Stimulated activated CD8-positive, alpha-beta memory T cell treated with anti-CD3 and anti-CD28 coated beads, Interleukin-7, amount 100 ng/mL, for 4 hours (primary cell): ENCODE results near the gene UGT1A4.

Experiments used
- DNase-seq, 2 donors: peaks; one replicate each; pipeline ENCODE4 v3.0.0-alpha.2; 2020; ENCODE audit warnings: low read depth in 2 of 2

The UGT1A4 gene

DNA sequence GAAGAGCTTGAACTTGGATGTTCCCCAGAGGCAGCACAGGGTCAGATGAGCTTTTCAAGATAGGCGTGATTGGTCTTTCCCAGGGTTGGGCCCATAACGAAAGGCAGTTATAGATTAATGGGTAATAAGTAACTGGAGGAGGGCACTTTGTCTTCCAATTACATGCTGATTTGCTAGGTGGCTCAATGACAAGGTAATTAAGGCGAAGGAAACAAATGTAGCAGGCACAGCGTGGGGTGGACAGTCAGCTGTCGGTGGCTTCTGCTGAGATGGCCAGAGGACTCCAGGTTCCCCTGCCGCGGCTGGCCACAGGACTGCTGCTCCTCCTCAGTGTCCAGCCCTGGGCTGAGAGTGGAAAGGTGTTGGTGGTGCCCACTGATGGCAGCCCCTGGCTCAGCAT, at the start of gene UGT1A4:
Gene UGT1A4, plus strand, starts transcription at position 185 of the 400 bp plus-strand sequence. Its CDS starts 85 bp downstream, at position 270.
- DNase-seq: no peak

- DNase-seq: no peak
Measured at GRCh38 chr2:233671290-233672161, 47.0 kb upstream of the UGT1A4 start, which contains the start of gene UGT1A9. UGT1A9 (plus strand) TSS chr2:233671898; CDS start chr2:233671935, 37 bp downstream.

DNA sequence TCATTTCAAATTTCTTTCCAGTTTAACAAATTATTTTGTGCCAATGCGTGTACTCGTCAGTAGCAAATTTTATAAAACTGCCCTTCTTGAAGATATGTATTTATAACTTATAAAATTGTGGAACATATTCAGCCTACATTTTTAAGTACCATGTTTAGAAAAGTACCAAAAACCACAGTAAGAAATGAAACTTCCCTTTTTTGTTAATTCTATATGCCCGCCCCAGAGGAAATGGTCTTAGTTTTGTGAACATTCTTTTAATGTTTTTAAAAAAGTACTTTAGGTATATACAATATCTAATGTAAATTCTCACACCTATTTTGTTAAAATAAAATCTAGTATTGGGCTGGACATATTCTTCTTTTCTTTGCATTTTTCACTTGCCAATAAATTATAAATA, 45.6 kb upstream of the UGT1A4 start:
- DNase-seq: no peak

DNA sequence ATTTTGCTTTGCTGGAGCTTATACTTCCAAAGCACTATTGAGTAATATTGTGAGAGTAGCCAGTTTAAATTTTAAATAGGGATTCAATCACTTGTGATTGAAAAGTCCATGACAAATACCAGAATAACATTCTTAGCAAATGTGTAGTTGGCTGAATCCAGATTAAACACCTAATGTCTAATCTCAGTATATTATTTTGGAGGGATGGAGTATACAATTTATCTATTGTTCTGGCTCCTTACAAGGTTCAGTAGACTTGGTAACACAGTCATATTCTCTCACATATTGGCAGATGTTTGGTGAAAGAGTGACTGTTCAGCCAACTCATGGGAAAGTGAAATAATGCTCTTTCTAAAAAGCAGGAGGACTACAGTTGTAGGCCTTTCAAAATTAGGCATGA, 44.6 kb upstream of the UGT1A4 start:
- DNase-seq: no peak

DNA sequence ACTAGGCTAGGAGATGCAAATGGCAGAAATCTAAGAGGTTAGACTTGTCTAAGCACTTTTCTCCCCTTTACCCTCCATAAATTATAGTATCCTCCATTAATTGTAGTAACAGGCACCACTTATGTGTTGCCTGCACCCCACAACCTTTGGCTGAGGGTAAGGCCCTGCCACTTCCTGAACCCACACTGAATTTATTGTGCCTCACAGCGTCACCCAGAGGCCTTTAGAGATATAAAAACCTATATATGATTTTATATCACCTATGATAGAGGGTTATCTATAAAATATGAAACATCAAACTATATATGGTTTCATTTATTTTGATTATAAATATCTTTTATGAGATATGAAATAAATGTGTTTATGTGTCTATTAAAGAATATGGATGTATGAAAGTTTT, 44.2 kb upstream of the UGT1A4 start:
- DNase-seq: no peak

- DNase-seq: no peak
Measured at GRCh38 chr2:233674995-233675394, 43.5 kb upstream of the UGT1A4 start.

DNA sequence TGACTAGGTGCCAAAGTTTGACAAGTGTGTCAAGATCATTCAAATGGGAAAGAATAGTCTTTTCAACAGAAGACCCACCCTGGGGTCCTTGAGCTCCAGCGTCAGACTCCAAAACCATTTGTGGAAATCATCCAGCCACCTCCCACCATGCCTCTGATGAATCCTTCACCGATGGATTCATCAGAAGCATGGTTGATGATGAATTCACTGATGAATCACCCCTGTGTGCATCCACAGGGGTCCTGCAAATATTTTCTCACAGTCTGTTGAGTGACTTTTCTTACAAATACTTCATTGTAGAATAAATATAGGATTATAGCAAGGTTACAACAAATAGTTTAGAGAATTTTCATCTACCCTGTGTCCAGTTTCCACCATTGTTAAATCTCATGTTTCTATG, 42.5 kb upstream of the UGT1A4 start:
- DNase-seq: no peak

GRCh38 chr2:233679196-233679595, 39.3 kb upstream of the UGT1A4 start:
- DNase-seq: no peak

DNA sequence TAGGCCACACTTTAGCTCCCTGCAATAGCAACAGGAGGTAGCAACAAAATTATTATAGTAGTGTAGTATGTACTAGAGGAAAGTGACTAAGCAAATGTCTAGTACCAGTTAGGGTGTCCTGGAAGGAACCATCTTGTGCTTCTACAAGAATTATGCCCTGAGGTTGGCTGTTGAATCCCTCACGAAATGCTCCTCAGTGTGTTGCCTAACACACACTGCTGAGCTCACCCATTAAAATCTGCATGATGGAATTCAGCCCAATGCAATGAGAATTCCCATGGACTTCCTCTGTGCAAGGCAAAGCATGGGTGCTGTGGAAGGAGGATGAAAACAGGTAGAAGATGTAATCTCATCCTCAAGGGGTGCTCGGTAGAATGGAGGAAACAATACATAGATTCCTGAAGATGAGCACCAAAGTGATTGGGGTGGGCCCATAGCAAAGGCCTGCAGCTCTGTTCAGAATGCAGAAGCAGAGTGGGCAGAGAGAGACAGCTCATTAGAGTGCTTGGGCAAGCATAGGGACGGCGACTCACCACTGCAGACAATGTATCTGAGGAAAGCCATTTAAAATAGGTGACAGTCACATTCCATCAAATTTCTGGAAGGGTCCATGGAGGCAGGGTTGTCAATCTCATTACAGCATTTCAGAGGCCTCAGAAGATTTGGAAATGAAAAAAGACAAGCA, 38.0 kb upstream of the UGT1A4 start:
- no peak for DNase-seq

GRCh38 chr2:233681521-233682099, 36.9 kb upstream of the UGT1A4 start, which contains the start of gene UGT1A7:
UGT1A7 (plus strand) TSS chr2:233681901; CDS start chr2:233681938, 37 bp downstream.
- no peak for DNase-seq

- no peak for DNase-seq
Measured at GRCh38 chr2:233684640-233685039, 33.9 kb upstream of the UGT1A4 start.

GRCh38 chr2:233686928-233687327, 31.6 kb upstream of the UGT1A4 start:
- no peak for DNase-seq

DNA sequence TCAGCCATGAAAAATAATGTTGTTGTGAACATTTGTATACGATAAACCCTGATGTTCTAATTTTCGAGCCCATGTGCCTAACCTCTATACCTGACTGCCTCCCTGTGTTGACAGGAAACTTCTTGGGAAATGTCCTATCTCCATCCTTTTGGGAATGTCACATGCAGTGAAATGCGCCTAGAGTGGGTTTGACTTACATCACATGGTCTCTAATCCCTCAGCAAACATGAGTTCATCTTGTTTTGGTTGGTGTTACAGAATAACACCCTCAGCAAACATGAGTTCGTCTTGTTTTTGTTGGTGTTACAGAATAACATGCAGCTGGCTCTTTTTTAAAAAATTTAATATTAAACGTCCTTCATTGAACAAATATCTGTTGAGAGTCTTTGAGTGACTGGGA, 30.2 kb upstream of the UGT1A4 start:
- no peak for DNase-seq

GRCh38 chr2:233689031-233689430, 29.5 kb upstream of the UGT1A4 start:
- no peak for DNase-seq

GRCh38 chr2:233689501-233689900, 29.0 kb upstream of the UGT1A4 start:
- no peak for DNase-seq

DNA sequence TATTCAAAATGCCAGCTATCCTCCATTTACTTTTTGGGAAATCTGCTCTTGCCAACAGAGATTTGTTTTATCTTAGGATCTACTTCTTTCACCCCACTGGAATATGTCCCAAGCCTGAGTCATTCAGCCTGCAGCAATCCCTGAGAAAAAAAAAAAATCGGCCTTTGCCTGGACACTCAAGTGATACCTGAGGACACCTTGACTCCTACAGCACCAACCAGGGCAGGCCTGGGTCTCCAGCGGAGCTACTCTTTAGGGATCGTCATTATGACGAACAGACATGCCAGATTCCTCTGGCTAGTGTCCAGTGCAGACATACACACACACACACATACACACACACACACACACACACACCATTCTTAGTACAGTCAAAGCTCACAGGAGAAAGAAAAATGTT, 28.1 kb upstream of the UGT1A4 start:
- no peak for DNase-seq

DNA sequence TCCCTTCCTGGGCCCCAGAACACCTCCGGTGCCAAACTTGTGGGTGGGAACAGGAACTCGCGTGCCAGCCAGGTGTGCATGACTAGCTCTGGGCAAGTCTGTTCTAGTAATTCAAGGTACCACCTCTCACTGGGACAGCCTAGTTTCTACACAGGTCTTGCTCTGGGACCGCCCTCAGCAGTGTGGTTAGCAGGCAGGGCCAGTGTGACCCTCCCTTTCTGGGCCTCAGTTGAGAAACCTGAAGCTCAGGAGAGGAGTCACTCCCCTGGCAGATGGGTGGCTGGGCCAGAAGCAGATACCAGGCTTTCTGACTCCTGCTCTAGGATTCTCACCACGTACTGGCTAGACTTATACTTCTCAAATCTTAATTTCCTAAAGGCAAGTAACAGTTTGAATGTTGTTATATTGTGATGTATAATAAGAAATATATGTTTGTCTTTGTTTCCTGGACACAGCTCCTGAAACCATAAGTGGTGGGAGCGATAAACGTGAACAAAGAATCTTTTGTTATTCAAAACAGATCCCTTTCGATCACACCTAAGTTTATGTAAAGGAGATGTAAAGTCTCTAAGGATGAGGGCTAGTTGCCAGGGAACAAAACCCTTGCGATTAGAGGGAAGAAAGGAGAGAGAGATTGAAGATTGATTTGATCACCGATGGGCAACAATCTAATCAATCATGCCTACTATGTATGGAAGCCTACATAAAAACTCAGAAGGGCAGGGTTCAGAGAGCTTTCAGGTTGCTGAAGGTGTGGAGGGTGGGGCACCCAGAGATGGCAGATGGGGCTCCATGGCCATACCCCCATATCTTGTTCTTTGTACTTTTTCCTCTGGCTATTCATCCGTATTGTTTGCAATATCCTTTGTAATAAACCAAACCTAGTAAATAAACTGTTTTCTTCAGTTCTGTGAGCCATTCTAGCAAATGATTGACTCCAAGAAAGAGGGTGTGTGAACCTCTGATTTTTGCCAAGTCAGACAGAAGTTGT, 26.8 kb upstream of the UGT1A4 start:
- DNase-seq: no peak

GRCh38 chr2:233692648-233693047, 25.9 kb upstream of the UGT1A4 start, which contains the start of gene UGT1A6:
UGT1A6 (plus strand) TSS chr2:233692890; CDS start chr2:233693005, 115 bp downstream.
- DNase-seq: no peak

DNA sequence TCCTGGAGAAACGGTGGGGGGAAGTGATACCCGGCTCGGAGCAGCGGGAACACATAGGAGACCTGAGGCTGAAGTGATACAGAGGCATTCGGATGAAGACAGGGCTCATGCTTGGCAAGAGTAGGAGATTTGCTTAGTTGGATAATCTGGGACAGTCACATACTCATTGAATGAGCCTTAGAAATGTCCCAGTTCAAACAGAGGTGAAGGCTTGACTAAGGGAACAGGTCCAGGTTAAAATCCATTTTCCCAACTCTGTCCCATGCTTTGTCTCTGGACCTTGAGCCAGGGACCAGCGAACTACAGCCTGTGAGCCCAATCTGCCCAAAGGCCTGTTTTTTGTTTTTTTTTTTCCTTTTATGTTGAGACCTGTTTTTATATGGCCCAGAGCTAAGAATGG, 24.6 kb upstream of the UGT1A4 start:
- no peak for DNase-seq

GRCh38 chr2:233698740-233699139, 19.8 kb upstream of the UGT1A4 start:
- DNase-seq: no peak

GRCh38 chr2:233699424-233700027, 19.0 kb upstream of the UGT1A4 start:
- no peak for DNase-seq
